ENCODE data around the gene KRTAP22-1.

DNA sequence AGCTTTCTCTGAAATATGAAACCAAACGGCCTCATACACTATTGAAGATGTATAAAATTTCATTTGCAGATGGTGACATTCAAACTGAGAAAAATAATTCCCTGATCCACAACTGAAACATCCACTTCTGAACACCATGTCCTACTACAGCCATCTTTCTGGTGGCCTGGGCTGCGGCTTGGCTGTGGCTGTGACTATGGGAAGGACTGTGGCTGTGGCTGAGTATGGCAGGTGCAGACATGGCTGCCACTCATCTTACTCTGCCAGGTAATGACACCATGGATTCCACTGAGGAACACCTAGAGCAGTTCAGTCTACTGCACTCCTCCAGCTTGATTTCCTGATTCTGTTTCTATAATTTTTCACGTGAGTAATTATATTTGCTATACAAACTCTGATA, 19.6 kb downstream of the KRTAP22-1 start, which contains the start of gene KRTAP20-4:
- TF ChIP-seq, protein P1, sequence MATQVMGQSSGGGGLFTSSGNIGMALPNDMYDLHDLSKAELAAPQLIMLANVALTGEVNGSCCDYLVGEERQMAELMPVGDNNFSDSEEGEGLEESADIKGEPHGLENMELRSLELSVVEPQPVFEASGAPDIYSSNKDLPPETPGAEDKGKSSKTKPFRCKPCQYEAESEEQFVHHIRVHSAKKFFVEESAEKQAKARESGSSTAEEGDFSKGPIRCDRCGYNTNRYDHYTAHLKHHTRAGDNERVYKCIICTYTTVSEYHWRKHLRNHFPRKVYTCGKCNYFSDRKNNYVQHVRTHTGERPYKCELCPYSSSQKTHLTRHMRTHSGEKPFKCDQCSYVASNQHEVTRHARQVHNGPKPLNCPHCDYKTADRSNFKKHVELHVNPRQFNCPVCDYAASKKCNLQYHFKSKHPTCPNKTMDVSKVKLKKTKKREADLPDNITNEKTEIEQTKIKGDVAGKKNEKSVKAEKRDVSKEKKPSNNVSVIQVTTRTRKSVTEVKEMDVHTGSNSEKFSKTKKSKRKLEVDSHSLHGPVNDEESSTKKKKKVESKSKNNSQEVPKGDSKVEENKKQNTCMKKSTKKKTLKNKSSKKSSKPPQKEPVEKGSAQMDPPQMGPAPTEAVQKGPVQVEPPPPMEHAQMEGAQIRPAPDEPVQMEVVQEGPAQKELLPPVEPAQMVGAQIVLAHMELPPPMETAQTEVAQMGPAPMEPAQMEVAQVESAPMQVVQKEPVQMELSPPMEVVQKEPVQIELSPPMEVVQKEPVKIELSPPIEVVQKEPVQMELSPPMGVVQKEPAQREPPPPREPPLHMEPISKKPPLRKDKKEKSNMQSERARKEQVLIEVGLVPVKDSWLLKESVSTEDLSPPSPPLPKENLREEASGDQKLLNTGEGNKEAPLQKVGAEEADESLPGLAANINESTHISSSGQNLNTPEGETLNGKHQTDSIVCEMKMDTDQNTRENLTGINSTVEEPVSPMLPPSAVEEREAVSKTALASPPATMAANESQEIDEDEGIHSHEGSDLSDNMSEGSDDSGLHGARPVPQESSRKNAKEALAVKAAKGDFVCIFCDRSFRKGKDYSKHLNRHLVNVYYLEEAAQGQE (IDR thresholded peaks at IDR 0.05; ENCODE audit: insufficient read depth in 1 of 2, low read depth in 2 of 2, low read length in 2 of 2) = no peak
- TF ChIP-seq POLR2AphosphoS5 (IDR thresholded peaks at IDR 0.05; ENCODE audit: low read depth, low read length) (no peak), TAF1 (IDR thresholded peaks at IDR 0.05; ENCODE audit: borderline replicate concordance, insufficient read depth, low read length) (no peak), SIN3A (IDR thresholded peaks at IDR 0.05; ENCODE audit: borderline replicate concordance, insufficient read depth, low read length) (no peak)

All from PFSK-1 (cell line).